HCT116 (cell line): Measurements from ENCODE around the gene PBX1. TPM values are rescaled to one million over a fixed set of nuclear protein-coding genes. Genes with fewer than 3 reads are reported as not detected.

Source experiments
- ATAC-seq: fragments of 200-7000 bp; cut with Tn5 transposase; 2 replicates; pipeline ENCODE4 v1.9.1; 2020; ENCODE audit warnings: mild to moderate bottlenecking, moderate library complexity
- BruUV-seq: library from RNA; stranded (reverse); fragments of 400-500 nt; replicated peaks from 2 replicates; lab custom pipeline; 2021; lab: Mats Ljungman, UMichigan
- CTCF ChIA-PET: fragments of 300-600 bp; sonication (Branson Sonifier 250); formaldehyde crosslinking; loops from one replicate; lab custom pipeline; 2021; ENCODE audit warnings: antibody characterized with exemption; lab: Charles Lee
- POLR2A ChIA-PET: fragments of 300-600, 350-600 bp; sonication (Branson Sonifier 250); formaldehyde crosslinking; loops from one replicate; lab custom pipeline; 2021; ENCODE audit warnings: antibody characterized with exemption; lab: Charles Lee
- RAD21 ChIA-PET, 2 experiments: fragments of 300-600 bp; sonication (Branson Sonifier 250); formaldehyde crosslinking; loops; one replicate each; lab custom pipeline; 2023; ENCODE audit warnings: low total read pairs in 2 of 2; ENCODE audit not compliant: uncharacterized antibody in 2 of 2, unreplicated experiment in 2 of 2, low non-redundant PET in 1 of 2; lab: Charles Lee
- DNase-seq: peaks from one replicate; pipeline ENCODE4 v3.0.0-alpha.2; 2010; ENCODE audit warnings: low read depth, low spot score
- H2AFZ ChIP-seq: fragments of 200-600 bp; shearing (Covaris generic), sonication (generic); 2 replicates; pipeline ENCODE4 v1.6.1; 2017; ENCODE audit warnings: low read depth, mixed run types, mixed read lengths, antibody characterized with exemption, low read length; ENCODE audit not compliant: poor library complexity, severe bottlenecking
- H3K27ac ChIP-seq: 2 replicates; pipeline ENCODE4 v1.5.1; 2012; ENCODE audit warnings: low read depth, low read length
- H3K27me3 ChIP-seq: fragments of 200-600 bp; sonication (generic); 2 replicates; pipeline ENCODE4 v1.6.1; 2016; ENCODE audit warnings: mixed run types, low read length, mixed read lengths; ENCODE audit not compliant: insufficient read depth
- H3K36me3 ChIP-seq, 2 experiments: fragments of 200-500 bp in 1 of 2; fragments of 200-600 bp in 1 of 2; sonication (Bioruptor generic) in 1 of 2; sonication (generic) in 1 of 2; 2 replicates each; pipeline versions ENCODE4 v1.5.1 to v1.6.1; 2014 to 2016; ENCODE audit warnings: low read length in 2 of 2, inconsistent platforms in 1 of 2, mixed read lengths in 1 of 2, mixed run types in 1 of 2; ENCODE audit not compliant: insufficient read depth in 2 of 2, control insufficient read depth in 1 of 2
- H3K4me1 ChIP-seq, 2 experiments: fragments of 200-600 bp in 1 of 2; sonication (generic) in 1 of 2; 2 replicates each; pipeline versions ENCODE4 v1.5.1 to v1.6.1; 2012 to 2017; ENCODE audit warnings: low read length in 2 of 2, inconsistent platforms in 1 of 2, mild to moderate bottlenecking in 1 of 2, mixed read lengths in 1 of 2, mixed run types in 1 of 2, moderate library complexity in 1 of 2; ENCODE audit not compliant: insufficient read depth in 2 of 2, control insufficient read depth in 1 of 2
- H3K4me2 ChIP-seq: fragments of 200-600 bp; sonication (generic); 2 replicates; pipeline ENCODE4 v1.6.1; 2017; ENCODE audit warnings: mixed run types, low read length, mixed read lengths
- H3K4me3 ChIP-seq, 2 experiments: fragments of 200-600 bp in 1 of 2; sonication (generic) in 1 of 2; replicated peaks in 1 of 2; 2 replicates each; pipeline ENCODE4 v1.5.1; 2011 to 2016; ENCODE audit warnings: low read length in 2 of 2, control low read depth in 1 of 2, low read depth in 1 of 2, mild to moderate bottlenecking in 1 of 2, mixed read lengths in 1 of 2, mixed run types in 1 of 2
- H3K79me2 ChIP-seq: fragments of 200-600 bp; sonication (generic); 2 replicates; pipeline ENCODE4 v1.6.1; 2017; ENCODE audit warnings: mild to moderate bottlenecking, mixed run types, low read length, moderate library complexity, mixed read lengths; ENCODE audit not compliant: insufficient read depth
- H3K9ac ChIP-seq: fragments of 200-600 bp; sonication (generic); 2 replicates; pipeline ENCODE4 v1.6.1; 2016; ENCODE audit warnings: low read length, mixed read lengths
- H3K9me2 ChIP-seq: fragments of 200-600 bp; sonication (generic), shearing (Covaris generic); 2 replicates; pipeline ENCODE4 v1.6.1; 2017; ENCODE audit warnings: mixed run types, mild to moderate bottlenecking, moderate library complexity; ENCODE audit not compliant: insufficient read depth
- H3K9me3 ChIP-seq, 2 experiments: fragments of 200-500 bp in 1 of 2; fragments of 200-600 bp in 1 of 2; sonication (Bioruptor generic) in 1 of 2; sonication (generic) in 1 of 2; 2 replicates each; pipeline ENCODE4 v1.6.1; 2014 to 2017; ENCODE audit warnings: low read length in 2 of 2, mixed read lengths in 2 of 2, inconsistent platforms in 1 of 2, low read depth in 1 of 2, mild to moderate bottlenecking in 1 of 2, mixed run types in 1 of 2, moderate library complexity in 1 of 2; ENCODE audit not compliant: control insufficient read depth in 1 of 2, insufficient read depth in 1 of 2
- H4K20me1 ChIP-seq: fragments of 200-600 bp; sonication (generic), shearing (Covaris generic); 2 replicates; pipeline ENCODE4 v1.6.1; 2017; ENCODE audit warnings: mixed run types, mild to moderate bottlenecking, moderate library complexity; ENCODE audit not compliant: insufficient read depth
- CEBPB ChIP-seq: IDR thresholded peaks from 2 replicates; pipeline ENCODE4 v1.6.1; 2012; ENCODE audit warnings: low read depth
- ELF1 ChIP-seq: IDR thresholded peaks from 2 replicates; pipeline ENCODE4 v1.6.1; 2012; ENCODE audit warnings: low read depth, borderline replicate concordance
- POLR2AphosphoS5 ChIP-seq: IDR thresholded peaks from 2 replicates; pipeline ENCODE4 v1.6.1; 2011; ENCODE audit warnings: mild to moderate bottlenecking, low read depth, low read length, moderate library complexity
- ZBTB33 ChIP-seq: IDR thresholded peaks from 2 replicates; pipeline ENCODE4 v1.6.1; 2011; ENCODE audit warnings: mild to moderate bottlenecking, low read length, moderate library complexity; ENCODE audit not compliant: insufficient replicate concordance; ENCODE audit errors: extremely low read depth
- intact Hi-C: fragments of 100-400 bp; cut with micrococcal nuclease; formaldehyde crosslinking; loops from 2 replicates; pipeline ENCODE4 v1.10.0; 2022
- total RNA-seq: library from RNA; stranded (reverse); gene quantifications from one replicate; pipeline ENCODE4 v1.2.1, GENCODE V29; 2021; ENCODE audit not compliant: unreplicated experiment
- TF ChIP-seq, protein P1 (sequence below): IDR thresholded peaks from 2 replicates; pipeline ENCODE4 v1.6.1; 2012

The PBX1 gene
- total RNA-seq, 1 experiment from 2014 or later = 29.6 TPM

GRCh38 chr1:164644774-164645644 lies 86.0 kb downstream of the PBX1 start (continued):
- TF ChIP-seq ELF1 (no peak), CEBPB (peak; percentile 77), POLR2AphosphoS5 (no peak)
- TF ChIP-seq, protein P1, sequence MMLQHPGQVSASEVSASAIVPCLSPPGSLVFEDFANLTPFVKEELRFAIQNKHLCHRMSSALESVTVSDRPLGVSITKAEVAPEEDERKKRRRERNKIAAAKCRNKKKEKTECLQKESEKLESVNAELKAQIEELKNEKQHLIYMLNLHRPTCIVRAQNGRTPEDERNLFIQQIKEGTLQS = no peak

GRCh38 chr1:164645921-164646320 lies 86.9 kb downstream of the PBX1 start:
- ATAC-seq (no peak), DNase-seq (no peak)
- H3K36me3 ChIP-seq = no peaks in the 10 kb centered on the region
- TF ChIP-seq ZBTB33 = no peak
- CTCF ChIA-PET = no interaction called here
- H3K4me2 ChIP-seq = no peak overlapping the region
- intact Hi-C loops = loop anchor here (1.0 kb wide), 1 partner anchor 24 kb away; no protein-coding TSS in a partner anchor
- no peak overlapping the region for H3K27ac ChIP-seq
- no TSS peak for BruUV-seq
- H3K79me2 ChIP-seq = no peaks in the 10 kb centered on the region
- no peaks in the 10 kb centered on the region for H3K27me3 ChIP-seq
- no peak overlapping the region for H2AFZ ChIP-seq
- H3K4me1 ChIP-seq = peaks cover 52 to 61% of the 10 kb centered on the region in 2 experiments
- no peak overlapping the region for H3K4me3 ChIP-seq
- RAD21 ChIA-PET = no interaction called here
- no peaks in the 10 kb centered on the region for H4K20me1 ChIP-seq
- POLR2A ChIA-PET = no interaction called here
- no peaks in the 10 kb centered on the region for H3K9me3 ChIP-seq
- no peaks in the 10 kb centered on the region for H3K9me2 ChIP-seq
- no peak overlapping the region for H3K9ac ChIP-seq
